ENCODE measurements around the gene UPK1B.
A peak's percentile ranks its signal among the peaks of the same experiment; 100 is the strongest.

The UPK1B gene

GRCh38 chr3:119177321-119177720, 3.9 kb downstream of the UPK1B start:
- DNase-seq, result no peak

- peak; percentile 36 for DNase-seq
These were observed 8.4 kb downstream of the UPK1B start for GRCh38 chr3:119181765-119182164.

GRCh38 chr3:119184111-119184510, 10.7 kb downstream of the UPK1B start:
- DNase-seq, result no peak

- DNase-seq, result peak; percentile 89
These were observed 11.6 kb downstream of the UPK1B start for GRCh38 chr3:119184796-119185570.

- DNase-seq, result peak; percentile 22
These were observed 13.9 kb downstream of the UPK1B start for GRCh38 chr3:119187266-119187665.

- peak; percentile 13 for DNase-seq
These were observed 18.4 kb downstream of the UPK1B start for GRCh38 chr3:119191800-119192199.

GRCh38 chr3:119194237-119195150, 21.1 kb downstream of the UPK1B start:
- DNase-seq, result peak; percentile 70

GRCh38 chr3:119195151-119195476, 21.7 kb downstream of the UPK1B start:
- DNase-seq, result no peak

- peak; percentile 58 for DNase-seq
These were observed 22.5 kb downstream of the UPK1B start for GRCh38 chr3:119195911-119196310.

- DNase-seq, result no peak
These were observed 31.8 kb downstream of the UPK1B start for GRCh38 chr3:119205209-119205608.

- DNase-seq, result no peak
These were observed 32.3 kb downstream of the UPK1B start for GRCh38 chr3:119205685-119206084.

- no peak for DNase-seq
These were observed 33.5 kb downstream of the UPK1B start for GRCh38 chr3:119206611-119207511.

- no peak for DNase-seq
These were observed 34.1 kb downstream of the UPK1B start for GRCh38 chr3:119207512-119207875.

GRCh38 chr3:119211193-119211592, 37.8 kb downstream of the UPK1B start:
- DNase-seq, result no peak

- no peak for DNase-seq
These were observed 38.4 kb downstream of the UPK1B start for GRCh38 chr3:119211803-119212202.

GRCh38 chr3:119219069-119219468, 45.7 kb downstream of the UPK1B start:
- DNase-seq, result no peak

GRCh38 chr3:119220198-119220597, 46.8 kb downstream of the UPK1B start:
- DNase-seq, result no peak

- no peak for DNase-seq
These were observed 47.7 kb downstream of the UPK1B start for GRCh38 chr3:119220970-119221667.

GRCh38 chr3:119221779-119222320, 48.5 kb downstream of the UPK1B start:
- DNase-seq, result peak; percentile 38

GRCh38 chr3:119222391-119222790, 49.0 kb downstream of the UPK1B start:
- DNase-seq, result no peak

- no peak for DNase-seq
These were observed 50.1 kb downstream of the UPK1B start for GRCh38 chr3:119223511-119223910.

GRCh38 chr3:119225121-119225520, 51.7 kb downstream of the UPK1B start:
- DNase-seq, result no peak

Data from fibroblast of skin of right biceps (primary cell).